Activated T-cell treated with anti-CD3 and anti-CD28 coated beads, Interleukin-2, amount 50 U/mL, for 24 hours (primary cell): ENCODE results near the gene MOB3B.

Source experiments
- DNase-seq: peaks from one replicate; pipeline ENCODE4 v3.0.0-alpha.2; 2020
- H3K27ac Mint-ChIP-seq: 2 replicates; pipeline ENCODE4 v1.8.0; 2020; ENCODE audit warnings: mild to moderate bottlenecking, mixed read lengths
- H3K27me3 Mint-ChIP-seq: 2 replicates; pipeline ENCODE4 v1.8.0; 2020; ENCODE audit warnings: mixed read lengths
- H3K36me3 Mint-ChIP-seq: 2 replicates; pipeline ENCODE4 v1.8.0; 2020; ENCODE audit warnings: low read depth, mixed read lengths
- H3K4me1 Mint-ChIP-seq: 2 replicates; pipeline ENCODE4 v1.8.0; 2020; ENCODE audit warnings: low read depth, mixed read lengths
- H3K4me3 Mint-ChIP-seq: 2 replicates; pipeline ENCODE4 v1.8.0; 2020; ENCODE audit warnings: mild to moderate bottlenecking, moderate library complexity, mixed read lengths
- H3K9me3 Mint-ChIP-seq: 2 replicates; pipeline ENCODE4 v1.8.0; 2020; ENCODE audit warnings: mixed read lengths

MOB3B gene

GRCh38 chr9:27280860-27281259 is 248.8 kb downstream of the MOB3B start:
- Mint-ChIP-seq H3K36me3 (no peaks in the 10 kb centered on the region), H3K27me3 (peaks cover 8% of the 10 kb centered on the region), H3K27ac (no peak overlapping the region), H3K4me3 (no peak overlapping the region), H3K4me1 (peaks cover 2% of the 10 kb centered on the region), H3K9me3 (no peaks in the 10 kb centered on the region)
- no peak for DNase-seq

- peaks cover 7% of the 10 kb centered on the region for H3K27me3 Mint-ChIP-seq
- H3K4me1 Mint-ChIP-seq: peaks cover 2% of the 10 kb centered on the region
- no peak overlapping the region for H3K4me3 Mint-ChIP-seq
- no peak for DNase-seq
- H3K9me3 Mint-ChIP-seq: no peaks in the 10 kb centered on the region
- H3K27ac Mint-ChIP-seq: no peak overlapping the region
- H3K36me3 Mint-ChIP-seq: no peaks in the 10 kb centered on the region
Observed at GRCh38 chr9:27280249-27280648, 249.4 kb downstream of the MOB3B start.

- Mint-ChIP-seq H3K9me3 (no peaks in the 10 kb centered on the region), H3K4me1 (peaks cover 2% of the 10 kb centered on the region), H3K36me3 (no peaks in the 10 kb centered on the region), H3K4me3 (no peak overlapping the region), H3K27me3 (peaks cover 7% of the 10 kb centered on the region), H3K27ac (no peak overlapping the region)
- DNase-seq: no peak
Observed at GRCh38 chr9:27279611-27280010, 250.0 kb downstream of the MOB3B start.

GRCh38 chr9:27278374-27278773 is 251.2 kb downstream of the MOB3B start:
- Mint-ChIP-seq H3K9me3 (no peaks in the 10 kb centered on the region), H3K27ac (no peak overlapping the region), H3K36me3 (no peaks in the 10 kb centered on the region), H3K27me3 (peaks cover 5% of the 10 kb centered on the region), H3K4me3 (no peak overlapping the region), H3K4me1 (peaks cover 2% of the 10 kb centered on the region)
- DNase-seq: no peak

- no peak for DNase-seq
- Mint-ChIP-seq H3K4me1 (peaks cover 2% of the 10 kb centered on the region), H3K27ac (no peak overlapping the region), H3K27me3 (peaks cover 2% of the 10 kb centered on the region), H3K9me3 (no peaks in the 10 kb centered on the region), H3K4me3 (no peak overlapping the region), H3K36me3 (no peaks in the 10 kb centered on the region)
Observed at GRCh38 chr9:27276193-27277030, 253.2 kb downstream of the MOB3B start.
